ENCODE data around the gene CAPZA3.
A peak's percentile ranks its signal among the peaks of the same experiment; 100 is the strongest.
"Not testable (repeated sequence)": the region's sequence is repeated elsewhere in the genome, so short reads cannot be mapped to it uniquely, and the experiment has no call there.

The CAPZA3 gene

GRCh38 chr12:18747895-18748294 is 10.0 kb downstream of the CAPZA3 start:
- no peaks in the 10 kb centered on the region for H3K9me3 Mint-ChIP-seq
- DNase-seq (ENCODE audit: low spot score in 2 of 2) (no peak), ATAC-seq (no peak)
- no peaks in the 10 kb centered on the region for H3K4me1 Mint-ChIP-seq
- H3K36me3 Mint-ChIP-seq: no peaks in the 10 kb centered on the region
- no peak overlapping the region for H3K27ac Mint-ChIP-seq
- H3K4me3 Mint-ChIP-seq: no peak overlapping the region

GRCh38 chr12:18749386-18749957 is 11.6 kb downstream of the CAPZA3 start:
- Mint-ChIP-seq H3K27ac (no peak overlapping the region), H3K4me3 (no peak overlapping the region), H3K36me3 (no peaks in the 10 kb centered on the region), H3K9me3 (no peaks in the 10 kb centered on the region), H3K4me1 (no peaks in the 10 kb centered on the region)
- ATAC-seq (no peak), DNase-seq (ENCODE audit: low spot score in 2 of 2) (no peak)

GRCh38 chr12:18750085-18750484 is 12.2 kb downstream of the CAPZA3 start:
- Mint-ChIP-seq H3K4me3 (no peak overlapping the region), H3K27ac (no peak overlapping the region), H3K36me3 (no peaks in the 10 kb centered on the region), H3K9me3 (no peaks in the 10 kb centered on the region), H3K4me1 (no peaks in the 10 kb centered on the region)
- ATAC-seq (no peak), DNase-seq (ENCODE audit: low spot score in 2 of 2) (no peak)

GRCh38 chr12:18751866-18752265 is 13.9 kb downstream of the CAPZA3 start:
- no peak for DNase-seq (ENCODE audit: low spot score in 2 of 2)
- ATAC-seq: no peak
- Mint-ChIP-seq H3K27ac (no peak overlapping the region), H3K4me1 (no peaks in the 10 kb centered on the region), H3K36me3 (no peaks in the 10 kb centered on the region), H3K4me3 (no peak overlapping the region), H3K9me3 (no peaks in the 10 kb centered on the region)

- Mint-ChIP-seq H3K4me1 (no peaks in the 10 kb centered on the region), H3K27ac (no peak overlapping the region), H3K9me3 (no peaks in the 10 kb centered on the region), H3K4me3 (no peak overlapping the region), H3K36me3 (no peaks in the 10 kb centered on the region)
- DNase-seq (ENCODE audit: low spot score in 2 of 2): no peak
- ATAC-seq: no peak
These were observed 14.5 kb downstream of the CAPZA3 start for GRCh38 chr12:18752280-18752920.

- Mint-ChIP-seq H3K27ac (no peak overlapping the region), H3K9me3 (no peaks in the 10 kb centered on the region), H3K36me3 (no peaks in the 10 kb centered on the region), H3K4me1 (no peaks in the 10 kb centered on the region), H3K4me3 (no peak overlapping the region)
- no peak for DNase-seq (ENCODE audit: low spot score in 2 of 2)
- no peak for ATAC-seq
These were observed 15.0 kb downstream of the CAPZA3 start for GRCh38 chr12:18752947-18753346.

GRCh38 chr12:18753481-18754123 is 15.7 kb downstream of the CAPZA3 start:
- Mint-ChIP-seq H3K4me3 (no peak overlapping the region), H3K36me3 (no peaks in the 10 kb centered on the region), H3K27ac (no peak overlapping the region), H3K4me1 (no peaks in the 10 kb centered on the region), H3K9me3 (no peaks in the 10 kb centered on the region)
- no peak for DNase-seq (ENCODE audit: low spot score in 2 of 2)
- ATAC-seq: peak; percentile 34

- no peaks in the 10 kb centered on the region for H3K9me3 Mint-ChIP-seq
- H3K36me3 Mint-ChIP-seq: no peaks in the 10 kb centered on the region
- H3K4me1 Mint-ChIP-seq: no peaks in the 10 kb centered on the region
- DNase-seq (ENCODE audit: low spot score in 2 of 2) (no peak), ATAC-seq (no peak)
- H3K27ac Mint-ChIP-seq: no peak overlapping the region
- no peak overlapping the region for H3K4me3 Mint-ChIP-seq
These were observed 16.3 kb downstream of the CAPZA3 start for GRCh38 chr12:18754124-18754707.

GRCh38 chr12:18755341-18755740 is 17.4 kb downstream of the CAPZA3 start:
- ATAC-seq: no peak
- Mint-ChIP-seq H3K4me1 (no peaks in the 10 kb centered on the region), H3K36me3 (no peaks in the 10 kb centered on the region), H3K4me3 (no peak overlapping the region), H3K27ac (no peak overlapping the region), H3K9me3 (no peaks in the 10 kb centered on the region)
- DNase-seq (ENCODE audit: low spot score in 2 of 2): no peak

GRCh38 chr12:18766479-18766878 is 28.6 kb downstream of the CAPZA3 start:
- not testable (repeated sequence) for H3K27ac Mint-ChIP-seq; H3K4me1 Mint-ChIP-seq; H3K36me3 Mint-ChIP-seq; DNase-seq (ENCODE audit: low spot score in 2 of 2); H3K4me3 Mint-ChIP-seq; ATAC-seq
- H3K9me3 Mint-ChIP-seq: peaks cover 14% of the 10 kb centered on the region

- Mint-ChIP-seq H3K4me1 (no peaks in the 10 kb centered on the region), H3K4me3 (no peak overlapping the region), H3K36me3 (no peaks in the 10 kb centered on the region), H3K9me3 (peaks cover 13% of the 10 kb centered on the region), H3K27ac (no peak overlapping the region)
- no peak for DNase-seq (ENCODE audit: low spot score in 2 of 2)
- ATAC-seq: no peak
These were observed 44.9 kb downstream of the CAPZA3 start for GRCh38 chr12:18782827-18783226.

- not testable (repeated sequence) for H3K4me3 Mint-ChIP-seq; H3K9me3 Mint-ChIP-seq; H3K36me3 Mint-ChIP-seq; ATAC-seq; H3K27ac Mint-ChIP-seq; DNase-seq (ENCODE audit: low spot score in 2 of 2); H3K4me1 Mint-ChIP-seq
These were observed 47.5 kb downstream of the CAPZA3 start for GRCh38 chr12:18785465-18785864.
